ENCODE measurements around the gene TBX4. TPM values are rescaled to one million over a fixed set of nuclear protein-coding genes. Genes with fewer than 3 reads are reported as not detected.

Gene TBX4
- total RNA-seq, 4 donors from 2014 or later = not detected

DNA sequence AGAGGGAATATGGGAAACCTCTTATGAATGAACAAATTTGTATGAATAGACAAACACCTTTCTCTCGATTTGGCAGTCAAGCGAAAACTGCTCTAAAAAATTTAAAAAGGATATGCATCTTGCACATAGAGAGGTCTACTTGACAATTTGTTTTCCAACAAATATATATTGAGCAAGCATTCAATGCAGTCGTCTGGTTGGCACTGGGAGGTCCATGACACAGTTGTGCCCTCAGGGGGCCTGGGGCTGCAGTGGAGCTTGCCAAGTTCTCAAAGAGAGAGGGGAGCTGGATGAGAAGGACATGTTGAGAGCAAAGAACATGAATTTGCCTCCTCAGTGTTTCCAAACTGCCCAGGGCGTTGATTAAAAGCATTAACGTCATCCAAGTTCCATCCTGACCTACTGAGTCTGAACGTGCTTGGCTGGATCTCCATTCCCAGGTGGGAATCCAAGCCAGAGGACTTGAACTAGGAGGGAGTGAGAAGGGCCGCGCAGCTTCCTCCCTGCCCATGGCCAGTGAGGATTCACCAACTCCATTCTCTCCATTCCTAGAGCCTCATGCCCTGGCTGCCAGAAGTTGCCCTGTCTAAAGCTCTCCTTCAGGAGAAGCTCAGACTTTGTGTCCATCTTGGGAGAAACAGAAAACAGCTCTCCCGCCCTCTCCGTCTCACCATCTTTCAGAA lies 28.1 kb upstream of the TBX4 start:
- in situ Hi-C loops (cut with MboI; ENCODE audit: low sequenced_read_pairs in 4 of 4) (loop anchor here in 2 of 4 donors (10.0 kb wide), 1 partner anchor 411 kb away; no protein-coding TSS in a partner anchor), intact Hi-C loops (cut with DNase I; ENCODE audit: low total_unique reads) (no loop called here)
- TF ChIP-seq, protein P1, sequence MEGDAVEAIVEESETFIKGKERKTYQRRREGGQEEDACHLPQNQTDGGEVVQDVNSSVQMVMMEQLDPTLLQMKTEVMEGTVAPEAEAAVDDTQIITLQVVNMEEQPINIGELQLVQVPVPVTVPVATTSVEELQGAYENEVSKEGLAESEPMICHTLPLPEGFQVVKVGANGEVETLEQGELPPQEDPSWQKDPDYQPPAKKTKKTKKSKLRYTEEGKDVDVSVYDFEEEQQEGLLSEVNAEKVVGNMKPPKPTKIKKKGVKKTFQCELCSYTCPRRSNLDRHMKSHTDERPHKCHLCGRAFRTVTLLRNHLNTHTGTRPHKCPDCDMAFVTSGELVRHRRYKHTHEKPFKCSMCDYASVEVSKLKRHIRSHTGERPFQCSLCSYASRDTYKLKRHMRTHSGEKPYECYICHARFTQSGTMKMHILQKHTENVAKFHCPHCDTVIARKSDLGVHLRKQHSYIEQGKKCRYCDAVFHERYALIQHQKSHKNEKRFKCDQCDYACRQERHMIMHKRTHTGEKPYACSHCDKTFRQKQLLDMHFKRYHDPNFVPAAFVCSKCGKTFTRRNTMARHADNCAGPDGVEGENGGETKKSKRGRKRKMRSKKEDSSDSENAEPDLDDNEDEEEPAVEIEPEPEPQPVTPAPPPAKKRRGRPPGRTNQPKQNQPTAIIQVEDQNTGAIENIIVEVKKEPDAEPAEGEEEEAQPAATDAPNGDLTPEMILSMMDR (IDR thresholded peaks at IDR 0.05 in 4 of 5, conservative IDR thresholded peaks at IDR 0.05 in 1 of 5) = no peak
- no peak for TF ChIP-seq POLR2A (IDR thresholded peaks at IDR 0.05)
- Histone ChIP-seq H3K4me1 (no peaks in the 10 kb centered on the region), H3K27me3 (peaks cover 5 to 26% (median 16%) of the 10 kb centered on the region in 3 donors), H3K36me3 (no peaks in the 10 kb centered on the region), H3K4me3 (no peak overlapping the region), H3K9me3 (no peaks in the 10 kb centered on the region), H3K27ac (no peak overlapping the region)
- no peak for ATAC-seq
- DNase-seq = no peak

GRCh38 chr17:61425682-61426481 lies 26.3 kb upstream of the TBX4 start:
- intact Hi-C loops (cut with DNase I; ENCODE audit: low total_unique reads) = no loop called here
- peaks cover 5 to 26% (median 16%) of the 10 kb centered on the region in 3 donors for H3K27me3 ChIP-seq
- no peak overlapping the region for H3K27ac ChIP-seq
- DNase-seq (no peak), ATAC-seq (no peak)
- no peaks in the 10 kb centered on the region for H3K9me3 ChIP-seq
- no peak overlapping the region for H3K4me3 ChIP-seq
- no peaks in the 10 kb centered on the region for H3K4me1 ChIP-seq
- no peaks in the 10 kb centered on the region for H3K36me3 ChIP-seq
- TF ChIP-seq, protein P1 (IDR thresholded peaks at IDR 0.05 in 4 of 5, conservative IDR thresholded peaks at IDR 0.05 in 1 of 5) = no peak
- no peak for TF ChIP-seq POLR2A (IDR thresholded peaks at IDR 0.05)
- in situ Hi-C loops (cut with MboI; ENCODE audit: low sequenced_read_pairs in 4 of 4) = loop anchor here (10.0 to 25.0 kb wide), 2 partner anchors 409 to 411 kb away; no protein-coding TSS in a partner anchor

GRCh38 chr17:61426482-61427304 lies 25.5 kb upstream of the TBX4 start:
- TF ChIP-seq, protein P1 (IDR thresholded peaks at IDR 0.05 in 4 of 5, conservative IDR thresholded peaks at IDR 0.05 in 1 of 5) = no peak
- no peak for TF ChIP-seq POLR2A (IDR thresholded peaks at IDR 0.05)
- H3K36me3 ChIP-seq = no peaks in the 10 kb centered on the region
- no peak overlapping the region for H3K4me3 ChIP-seq
- in situ Hi-C loops (cut with MboI; ENCODE audit: low sequenced_read_pairs in 4 of 4) (loop anchor here (10.0 to 25.0 kb wide), 2 partner anchors 408 to 411 kb away; no protein-coding TSS in a partner anchor), intact Hi-C loops (cut with DNase I; ENCODE audit: low total_unique reads) (no loop called here)
- no peak for ATAC-seq
- no peak for DNase-seq
- H3K27me3 ChIP-seq = peaks cover 0 to 18% (median 9%) of the 10 kb centered on the region in 3 donors
- H3K9me3 ChIP-seq = no peaks in the 10 kb centered on the region
- no peaks in the 10 kb centered on the region for H3K4me1 ChIP-seq
- H3K27ac ChIP-seq = no peak overlapping the region

DNA sequence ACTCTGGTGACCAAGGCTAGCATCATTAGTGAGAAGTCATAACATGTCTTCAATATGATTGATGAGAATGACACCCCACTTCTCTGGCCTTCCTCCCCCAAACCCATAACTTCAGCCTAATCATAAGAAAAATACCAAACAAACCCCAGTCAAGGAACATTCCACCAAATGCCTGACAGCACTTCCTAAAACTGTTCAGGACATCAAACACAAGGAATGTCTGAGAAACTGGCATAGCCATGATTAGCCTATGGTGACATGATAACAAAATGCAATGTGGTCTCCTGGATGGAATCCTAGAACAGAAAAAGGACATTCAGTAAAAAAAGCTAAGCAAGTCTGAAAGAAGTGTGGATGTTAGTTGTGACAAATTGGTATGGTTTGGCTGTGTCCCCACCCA lies 24.7 kb upstream of the TBX4 start:
- Histone ChIP-seq H3K27ac (no peak overlapping the region), H3K4me1 (no peaks in the 10 kb centered on the region), H3K9me3 (no peaks in the 10 kb centered on the region), H3K36me3 (no peaks in the 10 kb centered on the region), H3K27me3 (peaks cover 0 to 10% (median 5%) of the 10 kb centered on the region in 3 donors), H3K4me3 (no peak overlapping the region)
- ATAC-seq = no peak
- intact Hi-C loops (cut with DNase I; ENCODE audit: low total_unique reads) = no loop called here
- in situ Hi-C loops (cut with MboI; ENCODE audit: low sequenced_read_pairs in 4 of 4) = loop anchor here (10.0 to 25.0 kb wide), 2 partner anchors 407 to 410 kb away; no protein-coding TSS in a partner anchor
- no peak for TF ChIP-seq POLR2A (IDR thresholded peaks at IDR 0.05)
- TF ChIP-seq, protein P1 (IDR thresholded peaks at IDR 0.05 in 4 of 5, conservative IDR thresholded peaks at IDR 0.05 in 1 of 5) = no peak
- no peak for DNase-seq

All from gastrocnemius medialis (tissue), 4 donors.